Right forelimb (tissue), 1 donor: ENCODE results near the gene SH3GL1.
A peak's percentile ranks its signal among the peaks of the same experiment; 100 is the strongest.
"Not testable (repeated sequence)": the region's sequence is repeated elsewhere in the genome, so short reads cannot be mapped to it uniquely, and the experiment has no call there.

Experiments
- DNase-seq: peaks from one replicate; pipeline ENCODE4 v3.0.0-alpha.2; 2018

The SH3GL1 gene

DNA sequence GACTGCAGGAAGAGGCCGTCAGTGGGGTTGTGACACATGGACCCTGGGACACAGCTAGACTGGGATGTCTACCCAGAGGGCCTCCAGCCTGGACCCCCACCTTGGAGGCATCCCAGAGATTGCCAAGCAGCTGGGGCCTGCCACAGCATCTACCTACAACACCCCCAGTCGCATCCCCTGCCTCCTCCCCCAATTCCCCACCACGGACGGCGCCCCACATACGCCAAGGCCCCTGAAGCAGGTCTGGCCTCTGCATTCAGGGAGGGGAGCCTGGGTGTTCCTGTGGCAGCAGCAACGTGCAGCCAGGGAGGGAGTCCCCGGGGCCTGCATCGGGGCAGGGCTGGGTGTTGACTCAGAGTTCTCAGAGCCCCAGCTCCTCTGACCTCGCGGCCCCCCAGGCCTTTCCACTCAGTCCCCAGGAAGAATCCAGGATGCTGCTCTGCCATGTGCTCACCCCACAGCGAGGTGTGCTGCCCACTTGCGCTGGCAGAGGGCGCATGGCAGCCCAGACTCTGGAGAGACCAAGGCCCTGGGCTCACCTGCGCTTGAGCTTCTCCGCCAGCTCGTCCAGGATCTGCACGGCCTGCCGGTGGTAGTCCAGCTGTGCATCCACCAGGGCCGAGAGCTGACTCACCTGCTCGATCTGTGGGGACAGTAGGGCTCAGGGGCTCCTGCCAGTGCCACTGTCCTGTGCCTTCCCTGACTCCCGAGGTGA lies 37.4 kb downstream of the SH3GL1 start:
- no peak for DNase-seq

DNA sequence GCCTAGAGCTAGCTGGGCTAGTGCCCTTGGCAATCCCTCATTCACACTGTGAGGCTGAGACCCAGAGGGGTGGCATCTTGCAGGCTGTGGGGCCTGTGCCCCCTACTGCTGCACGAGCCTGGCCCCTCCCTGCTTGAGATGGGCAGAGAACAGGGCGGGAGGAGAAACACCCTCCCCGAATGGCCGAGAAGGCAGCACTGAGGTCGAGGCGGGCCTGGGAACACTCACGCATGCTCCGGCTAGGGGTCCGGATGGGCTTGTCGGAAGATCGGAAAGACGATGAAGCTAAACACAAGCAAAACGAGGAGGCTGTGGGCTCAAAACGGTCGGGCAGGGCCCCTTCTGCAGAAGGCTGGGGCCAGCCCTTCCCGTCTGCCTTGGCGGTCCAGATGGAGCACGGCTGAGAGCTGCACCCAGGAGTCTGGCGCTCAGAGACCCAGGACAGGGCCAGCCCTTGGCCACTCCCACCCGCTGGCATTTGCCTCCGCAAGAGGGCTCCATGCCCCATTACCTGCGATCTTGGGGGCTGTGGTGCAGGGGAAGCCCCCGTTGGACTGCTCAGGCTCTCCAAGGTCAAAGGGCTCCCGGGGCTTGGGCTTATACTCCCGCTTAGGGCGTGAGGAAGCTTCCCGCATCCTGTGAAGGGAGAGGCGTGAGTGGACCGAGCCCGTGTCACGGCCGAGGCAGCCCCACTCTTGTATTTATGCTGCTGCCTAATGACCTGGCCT lies 38.1 kb downstream of the SH3GL1 start:
- DNase-seq, result no peak

DNA sequence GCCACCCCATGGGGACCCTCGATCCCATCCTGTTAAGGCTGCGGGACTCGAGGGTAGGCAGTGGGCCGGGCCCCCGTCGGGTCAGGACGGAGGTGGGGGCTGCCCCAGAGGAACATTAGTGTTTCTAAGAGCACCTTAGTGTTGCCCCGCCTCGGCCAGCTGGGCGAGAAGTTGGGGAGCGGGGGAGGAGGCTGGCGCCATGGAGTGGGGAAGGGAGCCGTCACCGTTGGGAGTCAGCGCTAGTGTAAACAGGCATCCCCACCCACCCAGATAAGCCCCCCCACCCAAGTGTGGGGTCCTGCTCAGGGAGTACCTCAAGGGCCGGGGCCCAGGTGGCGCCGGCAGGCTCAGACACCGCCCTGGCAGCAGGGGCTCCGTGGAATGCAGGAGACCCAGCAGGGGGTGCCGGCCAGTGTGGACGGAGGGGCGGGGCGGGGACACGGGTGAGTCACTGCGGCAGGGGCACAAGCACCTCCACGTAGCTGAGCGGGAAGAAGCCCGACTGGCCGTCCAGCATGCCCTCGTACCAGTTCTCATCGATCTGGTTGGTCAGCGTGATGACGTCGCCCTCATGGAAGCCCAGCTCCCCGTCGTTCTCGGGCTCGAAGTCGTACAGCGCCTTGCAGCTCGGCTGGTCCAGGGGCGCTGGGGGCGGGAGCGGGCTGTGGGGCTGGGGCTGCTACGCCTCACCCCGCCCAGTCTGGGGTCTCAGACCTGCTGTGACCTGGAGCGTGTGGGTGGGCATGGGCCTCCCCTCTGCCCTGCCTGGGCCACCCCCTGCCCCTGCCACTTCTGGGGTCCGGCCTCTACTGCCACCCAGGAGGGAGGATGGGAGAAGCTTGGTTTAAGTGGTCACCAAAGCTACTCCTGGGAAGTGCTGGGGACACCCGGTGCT lies 38.9 kb downstream of the SH3GL1 start:
- DNase-seq, result no peak

DNA sequence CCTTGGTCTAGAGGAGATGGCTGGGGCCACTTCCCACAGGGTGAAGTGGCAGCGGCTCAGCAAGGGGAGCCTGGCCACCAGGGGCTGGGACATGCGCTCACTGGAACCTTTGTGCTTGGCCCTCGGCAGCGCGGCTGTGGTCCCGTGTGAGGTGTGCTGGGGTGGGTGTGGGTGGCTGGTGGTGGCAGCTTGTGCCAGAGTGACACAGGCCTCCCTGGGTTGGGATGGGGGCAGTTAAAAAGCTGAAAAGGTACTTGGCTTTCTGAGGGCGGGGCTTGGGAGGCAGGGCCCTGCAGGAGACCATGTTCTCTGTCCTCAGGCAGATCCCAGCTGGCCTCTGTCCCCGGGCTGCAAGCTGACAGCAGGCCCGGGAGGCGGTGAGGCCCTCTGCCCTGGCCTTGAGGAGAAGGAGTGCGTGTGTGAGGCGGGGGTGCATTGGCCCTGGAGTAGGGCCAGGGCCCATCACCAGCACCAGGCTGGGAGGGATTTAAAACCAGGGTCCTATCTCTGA lies 39.7 kb downstream of the SH3GL1 start:
- DNase-seq, result no peak

DNA sequence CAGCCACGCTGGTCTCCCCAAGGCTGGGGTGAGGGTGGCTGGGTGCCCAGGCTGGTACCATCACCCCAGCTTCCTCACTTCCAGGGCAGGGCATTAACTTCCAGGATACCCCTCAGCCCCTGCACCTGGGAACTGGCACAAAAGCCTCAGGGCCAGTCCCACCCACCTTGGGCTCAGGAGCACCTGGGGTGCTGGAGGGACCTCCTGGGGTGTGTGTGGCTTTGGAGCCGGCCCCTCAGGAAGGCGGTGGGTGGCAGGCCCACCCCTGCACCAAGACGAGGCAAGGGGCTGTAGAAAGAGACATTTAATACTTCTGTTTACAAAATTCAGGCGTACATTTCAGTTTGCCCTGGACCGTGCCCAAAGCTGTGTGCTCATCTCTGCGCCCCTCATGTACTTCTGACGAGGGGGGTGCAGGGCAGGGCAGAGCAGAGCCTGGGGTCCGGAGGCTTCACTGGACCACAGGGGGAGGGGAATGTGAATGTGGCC lies 40.2 kb downstream of the SH3GL1 start:
- DNase-seq, result no peak

DNA sequence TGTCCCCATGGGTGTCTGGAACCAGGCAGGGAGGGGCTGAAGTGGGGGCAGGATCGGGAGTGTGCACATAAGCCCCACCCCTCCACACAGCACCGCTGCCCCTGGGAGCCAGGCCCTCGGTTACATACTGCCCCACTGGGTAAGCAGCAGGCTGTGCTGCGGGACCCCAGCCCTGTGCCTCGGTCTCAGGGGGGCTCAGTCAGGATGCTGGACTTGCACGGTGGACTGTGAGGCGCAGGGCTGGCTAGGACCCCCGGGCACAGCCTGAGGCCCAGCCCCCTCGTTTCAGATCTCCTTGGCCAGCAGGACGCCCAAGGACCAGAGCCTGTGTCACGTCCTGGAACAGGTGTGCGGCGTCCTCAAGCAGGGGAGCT lies 40.7 kb downstream of the SH3GL1 start:
- no peak for DNase-seq

DNA sequence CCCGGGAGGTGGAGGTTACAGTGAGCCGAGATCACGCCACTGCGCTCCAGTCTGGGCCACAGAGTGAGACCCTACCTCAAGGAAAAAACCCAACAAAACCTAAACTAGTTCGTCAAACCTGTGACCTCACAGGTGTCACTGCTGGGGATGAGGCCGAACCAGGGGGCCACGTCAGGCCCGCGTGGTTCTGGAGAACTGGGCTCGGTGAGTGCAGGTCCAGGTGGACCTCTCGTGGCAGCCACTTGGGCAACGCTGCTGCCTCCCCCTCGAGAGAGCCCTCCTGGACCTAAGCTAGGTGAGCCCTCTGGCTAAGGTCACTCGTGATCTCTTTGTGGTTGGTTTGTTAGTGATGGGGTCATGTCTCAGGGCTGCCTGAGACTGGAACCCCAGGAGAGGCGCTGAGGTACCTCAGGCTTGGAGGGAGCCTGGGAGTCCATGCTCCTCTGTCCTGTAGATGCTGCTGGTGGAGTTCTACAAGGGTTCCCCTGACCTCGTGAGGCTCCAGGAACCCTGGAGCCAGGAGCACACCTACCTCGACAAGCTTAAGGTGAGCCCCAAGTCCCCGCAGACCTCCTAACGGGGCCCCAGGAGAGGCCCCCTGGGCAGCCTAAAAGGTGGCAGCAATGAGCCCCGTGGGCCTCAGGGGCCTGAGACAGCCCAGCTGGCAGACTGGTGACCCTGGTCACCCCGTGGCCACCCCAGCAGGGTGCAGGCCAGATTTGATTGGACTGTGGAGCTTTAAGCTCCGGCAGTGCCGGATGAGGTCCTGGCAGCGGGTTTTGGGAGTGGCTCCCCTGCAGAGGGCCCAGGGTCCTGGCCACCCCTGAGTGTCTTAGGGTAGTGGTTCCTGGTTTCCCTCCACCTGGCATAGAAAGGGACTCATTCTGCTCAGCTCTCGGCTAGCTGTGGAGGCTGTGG lies 41.4 kb downstream of the SH3GL1 start:
- DNase-seq, result no peak

DNA sequence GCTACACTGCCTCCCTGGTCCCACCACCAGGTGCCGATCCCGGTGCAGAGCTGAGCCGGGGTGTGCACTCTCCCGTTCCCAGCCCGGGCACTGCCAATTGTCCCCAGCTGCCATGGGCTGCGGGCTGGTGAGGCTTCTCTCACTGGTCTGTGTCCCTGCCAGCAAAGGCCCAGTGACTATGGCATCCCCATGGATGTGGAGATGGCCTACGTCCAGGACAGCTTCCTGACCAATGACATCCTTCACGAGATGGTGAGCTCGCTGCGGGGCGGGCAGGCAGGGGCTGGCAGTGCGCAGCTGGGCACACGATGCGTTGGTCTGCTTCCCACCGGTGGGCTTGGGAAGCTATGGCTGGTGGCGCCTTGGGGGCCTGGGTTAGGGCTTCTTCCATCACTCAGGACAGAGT lies 42.4 kb downstream of the SH3GL1 start:
- no peak for DNase-seq

DNA sequence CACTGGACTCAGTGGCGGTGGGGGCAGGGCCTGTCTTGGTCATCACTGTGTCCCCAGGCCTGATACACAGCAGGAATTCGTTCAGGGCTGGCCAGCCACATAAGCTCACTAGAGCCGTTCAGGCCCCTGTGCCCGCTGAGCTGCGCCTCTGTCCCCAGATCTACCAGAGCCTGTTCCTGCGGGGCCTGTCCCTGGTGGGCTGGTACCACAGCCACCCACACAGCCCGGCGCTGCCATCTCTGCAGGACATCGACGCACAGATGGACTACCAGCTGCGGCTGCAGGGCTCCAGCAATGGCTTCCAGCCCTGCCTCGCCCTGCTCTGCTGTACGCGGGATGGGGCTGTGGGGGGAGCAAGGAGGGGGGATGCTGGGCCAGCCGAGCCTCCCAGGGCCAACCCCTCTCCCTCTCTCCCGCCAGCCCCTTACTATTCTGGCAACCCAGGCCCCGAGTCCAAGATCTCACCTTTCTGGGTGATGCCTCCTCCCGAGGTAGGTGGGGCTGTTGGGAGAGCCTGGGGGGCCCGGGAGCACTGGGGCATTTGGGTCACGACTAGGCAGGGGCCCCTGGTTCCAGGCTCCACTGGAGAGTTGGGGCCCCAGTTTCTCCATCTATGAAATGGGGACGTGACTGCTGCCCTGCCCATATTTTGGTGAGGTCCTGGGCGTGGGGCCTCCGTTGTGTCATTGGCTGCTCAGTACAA lies 43.1 kb downstream of the SH3GL1 start:
- no peak for DNase-seq

DNA sequence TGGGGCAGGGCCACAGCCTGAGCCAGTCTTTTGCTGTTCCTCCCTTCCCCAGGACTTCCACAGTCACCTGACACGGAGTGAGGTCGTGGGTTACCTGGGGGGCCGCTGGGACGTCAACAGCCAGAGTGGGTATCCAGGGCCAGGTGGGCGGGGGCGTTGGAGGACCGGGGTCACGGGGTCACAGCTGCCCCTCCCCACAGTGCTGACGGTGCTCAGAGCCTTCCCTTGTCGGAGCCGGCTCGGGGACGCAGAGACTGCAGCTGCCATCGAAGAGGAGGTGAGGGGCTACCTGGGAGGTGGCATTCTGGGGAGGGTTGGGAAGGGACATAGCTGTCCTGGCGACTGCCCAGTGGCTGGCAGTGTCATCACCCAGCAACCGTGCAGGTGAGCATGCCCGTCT lies 45.5 kb downstream of the SH3GL1 start:
- DNase-seq, result no peak

DNA sequence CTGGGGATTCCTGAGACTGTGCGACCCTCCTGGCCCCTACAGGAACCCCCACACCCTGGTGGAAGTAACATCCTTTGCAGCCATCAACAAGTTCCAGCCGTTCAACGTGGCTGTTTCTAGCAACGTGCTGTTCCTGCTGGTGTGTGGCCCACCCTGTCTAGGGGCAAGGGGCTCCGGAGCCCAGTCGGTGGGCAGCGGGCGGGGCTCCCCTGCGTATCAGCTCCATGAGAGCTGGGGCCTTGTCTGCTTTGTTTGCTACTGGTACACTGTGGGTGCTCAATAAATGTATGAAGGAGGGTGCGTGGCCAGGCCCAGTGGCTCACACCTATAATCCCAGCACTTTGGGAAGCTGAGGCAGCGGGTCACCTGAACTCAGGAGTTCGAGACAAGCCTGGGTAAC lies 46.1 kb downstream of the SH3GL1 start:
- DNase-seq, result no peak

DNA sequence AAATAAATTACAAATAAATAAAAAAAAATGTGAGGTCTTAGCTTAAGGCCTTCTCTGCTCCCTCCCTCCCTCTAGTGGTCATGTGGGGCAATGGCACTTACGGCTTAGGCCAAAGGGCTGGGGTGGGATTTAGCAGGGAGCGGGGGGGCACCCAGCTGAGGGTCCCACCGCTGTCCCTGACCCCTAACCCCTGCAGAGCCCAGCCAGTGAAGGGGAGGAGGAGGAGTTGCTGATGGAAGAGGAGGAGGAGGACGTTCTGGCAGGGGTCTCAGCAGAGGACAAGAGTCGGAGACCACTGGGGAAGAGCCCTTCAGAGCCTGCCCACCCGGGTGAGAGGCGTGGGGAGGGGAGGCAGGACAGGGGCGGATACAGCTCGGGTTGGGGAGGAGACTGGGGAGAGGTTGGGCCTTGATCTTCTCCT lies 47.6 kb downstream of the SH3GL1 start:
- DNase-seq, result no peak

DNA sequence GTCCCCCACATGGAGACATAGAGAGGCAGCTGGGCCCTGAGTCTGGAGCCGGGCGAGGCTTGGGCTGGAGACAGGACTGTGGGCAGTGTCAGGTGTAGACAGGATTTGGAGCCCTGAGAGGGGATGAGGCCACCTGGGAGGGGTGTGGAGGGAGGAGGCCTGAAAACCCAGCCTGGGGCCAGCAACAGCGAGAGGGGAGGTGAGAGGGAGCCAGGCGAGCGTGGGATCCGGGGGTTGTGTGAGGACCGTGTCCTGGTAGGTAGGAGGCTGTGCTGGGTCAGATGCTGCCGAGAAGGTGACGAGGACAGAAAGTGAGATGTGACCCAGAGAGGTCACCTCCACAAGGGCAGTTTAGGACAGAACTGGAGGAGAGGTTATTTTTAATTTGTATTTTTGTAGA lies 49.6 kb downstream of the SH3GL1 start:
- DNase-seq, result no peak

DNA sequence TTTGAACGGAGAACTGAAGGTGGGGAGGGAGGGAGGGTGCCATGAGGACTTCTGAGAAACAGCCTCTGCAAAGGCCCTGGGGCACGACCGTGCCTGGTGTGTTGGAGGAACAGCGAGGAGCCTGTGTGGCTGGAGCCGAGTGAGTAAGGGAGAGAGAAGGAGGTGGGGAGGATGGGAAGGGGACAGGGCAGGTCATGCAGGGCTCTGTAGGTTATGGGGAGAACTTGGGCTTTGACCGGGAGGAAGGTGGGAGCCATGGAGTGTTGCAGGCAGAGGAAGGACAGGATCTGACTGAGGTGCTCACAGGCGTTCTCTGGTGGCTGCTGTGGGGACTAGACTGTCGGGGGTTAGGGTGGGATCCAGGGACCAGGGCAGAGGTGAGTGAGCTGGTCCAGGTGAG lies 50.2 kb downstream of the SH3GL1 start:
- no peak for DNase-seq

DNA sequence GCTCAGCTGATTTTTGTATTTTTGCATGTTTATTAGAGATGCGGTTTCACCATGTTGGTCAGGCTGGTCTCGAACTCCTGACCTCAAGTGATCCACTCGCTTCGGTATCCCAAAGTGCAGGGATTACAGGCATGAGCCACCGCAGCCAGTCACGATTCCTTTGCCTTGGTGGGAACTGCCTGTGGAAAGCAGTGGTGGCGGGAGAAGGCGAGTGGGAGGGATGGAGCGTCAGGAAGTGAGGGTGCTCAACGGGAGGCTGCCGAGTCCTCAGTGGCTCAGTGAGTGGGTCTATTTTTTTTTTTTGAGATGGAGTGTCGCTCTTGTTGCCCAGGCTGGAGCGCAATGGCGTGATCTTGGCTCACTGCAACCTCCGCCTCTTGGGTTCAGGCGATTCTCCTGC lies 51.1 kb downstream of the SH3GL1 start:
- not testable (repeated sequence) for DNase-seq

DNA sequence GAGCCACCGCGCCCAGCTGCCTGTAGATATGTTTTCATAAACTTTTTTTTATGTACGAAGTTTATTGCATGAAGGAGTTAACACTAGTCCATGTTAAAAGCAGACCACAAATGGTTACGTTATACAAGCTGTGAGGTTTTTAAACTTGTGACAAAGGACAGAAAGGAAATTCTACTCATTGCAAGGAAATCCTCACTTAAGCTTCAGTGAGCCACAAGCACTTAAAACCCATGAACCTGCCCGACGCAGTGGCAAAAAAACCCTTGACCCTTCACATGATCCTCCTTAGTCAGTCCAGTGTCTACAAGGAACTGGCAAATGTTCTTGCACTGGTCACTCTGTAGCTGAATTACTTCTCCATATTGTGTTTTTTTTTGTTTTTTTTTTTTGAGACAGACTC lies 52.8 kb downstream of the SH3GL1 start:
- DNase-seq, result no peak

DNA sequence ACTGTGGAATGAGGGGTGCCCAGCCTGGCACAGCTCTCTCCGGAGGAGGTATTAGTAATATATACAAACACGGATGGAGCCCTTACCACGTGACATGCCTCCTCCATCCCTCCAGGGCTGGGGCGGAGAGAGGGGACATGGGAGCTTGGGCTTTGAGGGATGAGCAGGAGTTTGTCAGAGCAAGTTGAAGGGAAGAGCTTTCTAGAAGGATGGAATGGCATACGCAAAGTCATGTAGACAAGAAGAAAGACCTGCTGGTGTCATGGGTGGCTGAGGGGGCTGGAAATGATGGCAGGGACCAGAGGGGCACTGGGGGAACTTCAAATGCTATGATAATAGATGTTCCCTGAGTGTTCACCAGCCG lies 54.3 kb downstream of the SH3GL1 start:
- DNase-seq, result no peak

DNA sequence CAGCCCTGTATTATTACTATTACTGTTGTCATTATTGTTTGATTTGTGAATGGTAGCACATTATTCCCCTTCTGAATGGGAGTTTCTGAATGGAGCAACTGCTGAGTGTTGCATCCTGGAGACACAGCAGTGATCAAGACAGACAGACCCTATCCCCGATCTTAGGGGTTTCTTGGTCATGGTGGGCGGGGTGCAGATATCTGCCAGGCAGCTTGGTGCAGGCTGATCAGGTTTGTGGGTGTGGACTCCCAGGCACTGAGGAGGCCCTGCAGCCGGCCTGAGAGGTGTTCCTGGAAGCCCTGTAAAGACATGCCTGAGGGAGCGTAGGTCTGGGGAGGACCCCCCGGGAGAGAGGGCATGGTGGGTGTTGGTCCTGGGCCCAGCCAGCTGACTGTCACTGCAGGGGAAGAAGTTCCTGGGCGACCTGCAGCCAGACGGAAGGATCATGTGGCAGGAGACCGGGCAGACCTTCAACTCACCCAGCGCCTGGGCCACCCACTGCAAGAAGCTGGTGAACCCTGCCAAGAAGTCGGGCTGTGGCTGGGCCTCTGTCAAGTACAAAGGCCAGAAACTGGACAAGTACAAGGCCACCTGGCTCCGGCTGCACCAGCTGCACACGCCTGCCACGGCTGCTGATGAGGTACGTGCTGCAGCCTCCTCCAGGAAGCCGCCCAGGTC lies 54.9 kb downstream of the SH3GL1 start:
- no peak for DNase-seq

DNA sequence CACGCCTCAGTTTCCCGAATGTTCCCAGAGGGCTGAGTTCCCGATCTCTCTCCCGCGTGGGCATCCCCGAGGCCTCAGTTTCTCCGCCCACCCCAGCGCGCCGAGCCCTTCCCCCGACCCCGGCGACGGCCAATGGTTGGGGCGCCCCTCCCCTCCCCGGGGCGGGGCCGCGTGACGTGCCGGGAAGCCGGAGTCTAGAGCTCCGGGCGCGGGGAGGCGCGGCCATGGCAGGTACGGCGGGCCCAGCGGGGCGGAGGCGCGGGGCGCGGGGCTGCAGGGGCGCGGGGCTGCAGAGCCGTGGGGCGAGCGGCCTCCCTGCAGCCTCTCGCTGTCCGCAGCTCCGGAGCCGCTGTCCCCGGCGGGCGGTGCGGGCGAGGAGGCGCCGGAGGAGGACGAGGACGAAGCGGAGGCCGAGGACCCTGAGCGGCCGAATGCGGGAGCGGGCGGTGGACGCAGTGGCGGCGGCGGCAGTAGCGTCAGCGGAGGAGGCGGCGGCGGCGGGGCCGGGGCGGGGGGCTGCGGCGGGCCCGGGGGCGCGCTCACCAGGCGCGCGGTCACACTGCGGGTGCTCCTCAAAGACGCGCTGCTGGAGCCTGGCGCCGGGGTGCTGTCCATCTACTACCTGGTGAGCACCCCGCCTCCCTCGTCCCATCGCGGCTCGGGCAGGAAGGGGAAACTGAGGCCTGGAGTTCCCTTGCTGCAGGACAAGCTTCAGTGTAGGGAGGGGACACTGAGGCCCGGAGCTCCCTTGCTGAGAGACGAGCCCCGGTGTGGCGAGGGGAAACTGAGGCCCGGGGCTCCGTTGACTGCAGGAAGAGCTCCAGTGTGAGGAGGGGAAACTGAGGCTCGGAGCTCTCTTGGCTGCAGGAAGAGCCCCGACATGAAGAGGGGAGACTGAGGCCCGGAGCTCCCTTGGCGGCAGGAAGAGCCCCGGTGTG lies 56.7 kb downstream of the SH3GL1 start, which contains the start of gene MPND:
Gene MPND, plus strand, starts transcription at position 193 of the 938 bp plus-strand sequence. Its CDS starts 32 bp downstream, at position 225.
- DNase-seq, result peak; percentile 95
